Measurements from ENCODE around the gene SERPINA4. TPM values are rescaled to one million over a fixed set of nuclear protein-coding genes. Genes with fewer than 3 reads are reported as not detected.
A peak's percentile ranks its signal among the peaks of the same experiment; 100 is the strongest.

SERPINA4 gene
- total and polyA plus RNA-seq, 2 of the 13 experiments (the other 11 are each of a cell fraction or from before 2014, with no cell fraction given): 39.1 to 57.8 TPM

DNA sequence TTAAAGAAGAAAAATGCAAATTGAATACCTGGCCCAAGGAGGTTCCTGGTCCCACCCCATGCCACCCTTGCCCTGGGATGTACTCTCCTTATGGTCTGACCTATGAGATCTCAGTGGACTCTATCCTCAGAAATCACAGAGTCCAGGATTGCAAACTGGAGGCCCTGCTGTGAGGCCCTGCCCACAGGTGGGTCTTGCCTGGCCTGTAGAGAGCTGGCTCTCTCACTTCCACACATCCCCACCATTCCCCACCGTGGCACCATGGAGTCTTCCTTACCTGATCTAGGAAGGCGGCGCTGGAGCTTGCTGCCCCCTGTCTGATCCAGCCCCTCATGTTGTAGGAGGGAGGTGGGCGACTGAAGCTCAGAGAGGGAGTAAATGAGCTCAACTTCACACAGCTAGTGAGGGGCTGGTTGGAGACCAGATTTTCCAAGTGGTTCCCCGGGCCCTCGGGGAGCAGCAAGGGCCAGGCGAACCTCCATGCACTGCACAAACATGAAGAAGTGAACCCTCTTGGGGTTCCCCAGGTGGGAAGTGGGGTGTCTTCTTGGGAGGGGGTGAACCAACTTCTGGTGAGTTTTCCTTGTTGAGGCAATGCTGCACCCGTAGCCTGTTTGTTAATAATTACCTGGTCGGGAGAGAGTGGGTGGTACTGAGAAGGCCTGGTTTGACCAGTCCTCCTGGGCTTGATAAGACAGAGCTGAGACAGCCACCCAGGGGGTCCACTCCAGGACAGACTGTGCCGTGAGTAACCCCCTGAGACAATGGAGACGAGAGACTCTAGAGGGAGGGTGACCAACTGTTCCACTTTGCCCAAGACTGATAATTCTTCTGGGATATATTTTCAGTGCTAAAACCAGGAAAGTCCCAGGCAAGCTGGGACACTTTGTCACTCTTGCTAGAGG lies at the start of gene SERPINA4 (continued):
- TF ChIP-seq KDM2A (CRISPR knock-in tag; IDR thresholded peaks at IDR 0.05; ENCODE audit: borderline replicate concordance, low read depth) (no peak), CEBPB (IDR thresholded peaks at IDR 0.05; ENCODE audit: borderline replicate concordance, low read depth, low read length) (no peak), ZNF660 (CRISPR knock-in tag; IDR thresholded peaks at IDR 0.05; ENCODE audit: borderline replicate concordance, low read depth) (no peak), SALL1 (CRISPR knock-in tag; IDR thresholded peaks at IDR 0.05) (peak; percentile 13; the same call in 1 of the 2 replicates), ZNF12 (CRISPR knock-in tag; IDR thresholded peaks at IDR 0.05) (peak; percentile 82), ZNF777 (CRISPR knock-in tag; IDR thresholded peaks at IDR 0.05) (no peak), ZBTB3 (CRISPR knock-in tag; IDR thresholded peaks at IDR 0.05; ENCODE audit: borderline replicate concordance, low read depth) (no peak)
- TF ChIP-seq, protein P1, sequence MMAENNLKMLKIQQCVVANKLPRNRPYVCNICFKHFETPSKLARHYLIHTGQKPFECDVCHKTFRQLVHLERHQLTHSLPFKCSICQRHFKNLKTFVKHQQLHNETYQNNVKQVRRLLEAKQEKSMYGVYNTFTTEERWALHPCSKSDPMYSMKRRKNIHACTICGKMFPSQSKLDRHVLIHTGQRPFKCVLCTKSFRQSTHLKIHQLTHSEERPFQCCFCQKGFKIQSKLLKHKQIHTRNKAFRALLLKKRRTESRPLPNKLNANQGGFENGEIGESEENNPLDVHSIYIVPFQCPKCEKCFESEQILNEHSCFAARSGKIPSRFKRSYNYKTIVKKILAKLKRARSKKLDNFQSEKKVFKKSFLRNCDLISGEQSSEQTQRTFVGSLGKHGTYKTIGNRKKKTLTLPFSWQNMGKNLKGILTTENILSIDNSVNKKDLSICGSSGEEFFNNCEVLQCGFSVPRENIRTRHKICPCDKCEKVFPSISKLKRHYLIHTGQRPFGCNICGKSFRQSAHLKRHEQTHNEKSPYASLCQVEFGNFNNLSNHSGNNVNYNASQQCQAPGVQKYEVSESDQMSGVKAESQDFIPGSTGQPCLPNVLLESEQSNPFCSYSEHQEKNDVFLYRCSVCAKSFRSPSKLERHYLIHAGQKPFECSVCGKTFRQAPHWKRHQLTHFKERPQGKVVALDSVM (CRISPR knock-in tag; IDR thresholded peaks at IDR 0.05): peak; percentile 78; the same call in 1 of the 2 replicates
- TF ChIP-seq, protein P2, sequence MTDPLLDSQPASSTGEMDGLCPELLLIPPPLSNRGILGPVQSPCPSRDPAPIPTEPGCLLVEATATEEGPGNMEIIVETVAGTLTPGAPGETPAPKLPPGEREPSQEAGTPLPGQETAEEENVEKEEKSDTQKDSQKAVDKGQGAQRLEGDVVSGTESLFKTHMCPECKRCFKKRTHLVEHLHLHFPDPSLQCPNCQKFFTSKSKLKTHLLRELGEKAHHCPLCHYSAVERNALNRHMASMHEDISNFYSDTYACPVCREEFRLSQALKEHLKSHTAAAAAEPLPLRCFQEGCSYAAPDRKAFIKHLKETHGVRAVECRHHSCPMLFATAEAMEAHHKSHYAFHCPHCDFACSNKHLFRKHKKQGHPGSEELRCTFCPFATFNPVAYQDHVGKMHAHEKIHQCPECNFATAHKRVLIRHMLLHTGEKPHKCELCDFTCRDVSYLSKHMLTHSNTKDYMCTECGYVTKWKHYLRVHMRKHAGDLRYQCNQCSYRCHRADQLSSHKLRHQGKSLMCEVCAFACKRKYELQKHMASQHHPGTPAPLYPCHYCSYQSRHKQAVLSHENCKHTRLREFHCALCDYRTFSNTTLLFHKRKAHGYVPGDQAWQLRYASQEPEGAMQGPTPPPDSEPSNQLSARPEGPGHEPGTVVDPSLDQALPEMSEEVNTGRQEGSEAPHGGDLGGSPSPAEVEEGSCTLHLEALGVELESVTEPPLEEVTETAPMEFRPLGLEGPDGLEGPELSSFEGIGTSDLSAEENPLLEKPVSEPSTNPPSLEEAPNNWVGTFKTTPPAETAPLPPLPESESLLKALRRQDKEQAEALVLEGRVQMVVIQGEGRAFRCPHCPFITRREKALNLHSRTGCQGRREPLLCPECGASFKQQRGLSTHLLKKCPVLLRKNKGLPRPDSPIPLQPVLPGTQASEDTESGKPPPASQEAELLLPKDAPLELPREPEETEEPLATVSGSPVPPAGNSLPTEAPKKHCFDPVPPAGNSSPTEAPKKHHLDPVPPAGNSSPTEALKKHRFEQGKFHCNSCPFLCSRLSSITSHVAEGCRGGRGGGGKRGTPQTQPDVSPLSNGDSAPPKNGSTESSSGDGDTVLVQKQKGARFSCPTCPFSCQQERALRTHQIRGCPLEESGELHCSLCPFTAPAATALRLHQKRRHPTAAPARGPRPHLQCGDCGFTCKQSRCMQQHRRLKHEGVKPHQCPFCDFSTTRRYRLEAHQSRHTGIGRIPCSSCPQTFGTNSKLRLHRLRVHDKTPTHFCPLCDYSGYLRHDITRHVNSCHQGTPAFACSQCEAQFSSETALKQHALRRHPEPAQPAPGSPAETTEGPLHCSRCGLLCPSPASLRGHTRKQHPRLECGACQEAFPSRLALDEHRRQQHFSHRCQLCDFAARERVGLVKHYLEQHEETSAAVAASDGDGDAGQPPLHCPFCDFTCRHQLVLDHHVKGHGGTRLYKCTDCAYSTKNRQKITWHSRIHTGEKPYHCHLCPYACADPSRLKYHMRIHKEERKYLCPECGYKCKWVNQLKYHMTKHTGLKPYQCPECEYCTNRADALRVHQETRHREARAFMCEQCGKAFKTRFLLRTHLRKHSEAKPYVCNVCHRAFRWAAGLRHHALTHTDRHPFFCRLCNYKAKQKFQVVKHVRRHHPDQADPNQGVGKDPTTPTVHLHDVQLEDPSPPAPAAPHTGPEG (CRISPR knock-in tag; IDR thresholded peaks at IDR 0.05): no peak
- TF ChIP-seq, protein P3, sequence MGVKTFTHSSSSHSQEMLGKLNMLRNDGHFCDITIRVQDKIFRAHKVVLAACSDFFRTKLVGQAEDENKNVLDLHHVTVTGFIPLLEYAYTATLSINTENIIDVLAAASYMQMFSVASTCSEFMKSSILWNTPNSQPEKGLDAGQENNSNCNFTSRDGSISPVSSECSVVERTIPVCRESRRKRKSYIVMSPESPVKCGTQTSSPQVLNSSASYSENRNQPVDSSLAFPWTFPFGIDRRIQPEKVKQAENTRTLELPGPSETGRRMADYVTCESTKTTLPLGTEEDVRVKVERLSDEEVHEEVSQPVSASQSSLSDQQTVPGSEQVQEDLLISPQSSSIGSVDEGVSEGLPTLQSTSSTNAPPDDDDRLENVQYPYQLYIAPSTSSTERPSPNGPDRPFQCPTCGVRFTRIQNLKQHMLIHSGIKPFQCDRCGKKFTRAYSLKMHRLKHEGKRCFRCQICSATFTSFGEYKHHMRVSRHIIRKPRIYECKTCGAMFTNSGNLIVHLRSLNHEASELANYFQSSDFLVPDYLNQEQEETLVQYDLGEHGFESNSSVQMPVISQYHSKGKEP (CRISPR knock-in tag; IDR thresholded peaks at IDR 0.05): no peak
- TF ChIP-seq, protein P4, sequence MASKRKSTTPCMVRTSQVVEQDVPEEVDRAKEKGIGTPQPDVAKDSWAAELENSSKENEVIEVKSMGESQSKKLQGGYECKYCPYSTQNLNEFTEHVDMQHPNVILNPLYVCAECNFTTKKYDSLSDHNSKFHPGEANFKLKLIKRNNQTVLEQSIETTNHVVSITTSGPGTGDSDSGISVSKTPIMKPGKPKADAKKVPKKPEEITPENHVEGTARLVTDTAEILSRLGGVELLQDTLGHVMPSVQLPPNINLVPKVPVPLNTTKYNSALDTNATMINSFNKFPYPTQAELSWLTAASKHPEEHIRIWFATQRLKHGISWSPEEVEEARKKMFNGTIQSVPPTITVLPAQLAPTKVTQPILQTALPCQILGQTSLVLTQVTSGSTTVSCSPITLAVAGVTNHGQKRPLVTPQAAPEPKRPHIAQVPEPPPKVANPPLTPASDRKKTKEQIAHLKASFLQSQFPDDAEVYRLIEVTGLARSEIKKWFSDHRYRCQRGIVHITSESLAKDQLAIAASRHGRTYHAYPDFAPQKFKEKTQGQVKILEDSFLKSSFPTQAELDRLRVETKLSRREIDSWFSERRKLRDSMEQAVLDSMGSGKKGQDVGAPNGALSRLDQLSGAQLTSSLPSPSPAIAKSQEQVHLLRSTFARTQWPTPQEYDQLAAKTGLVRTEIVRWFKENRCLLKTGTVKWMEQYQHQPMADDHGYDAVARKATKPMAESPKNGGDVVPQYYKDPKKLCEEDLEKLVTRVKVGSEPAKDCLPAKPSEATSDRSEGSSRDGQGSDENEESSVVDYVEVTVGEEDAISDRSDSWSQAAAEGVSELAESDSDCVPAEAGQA (IDR thresholded peaks at IDR 0.05; ENCODE audit: low read depth): no peak
- TF ChIP-seq, protein P4 (CRISPR knock-in tag; IDR thresholded peaks at IDR 0.05; ENCODE audit: borderline replicate concordance): no peak

Data from HepG2 (cell line).